Calu3 (cell line): ENCODE results near the gene LRRC57. TPM values are rescaled to one million over a fixed set of nuclear protein-coding genes. Genes with fewer than 3 reads are reported as not detected.

ENCODE experiments used
- BruUV-seq: library from RNA; stranded (reverse); fragments of 400-500 nt; replicated peaks from 2 replicates; lab custom pipeline; 2021; lab: Mats Ljungman, UMichigan
- CTCF ChIA-PET: fragments of 300-600 bp; sonication (Branson Sonifier 250); formaldehyde crosslinking; loops from one replicate; lab custom pipeline; 2022; ENCODE audit warnings: antibody characterized with exemption; lab: Charles Lee
- DNase-seq: peaks from one replicate; pipeline ENCODE4 v3.0.0; 2022
- H3K27ac Mint-ChIP-seq: one replicate; pipeline ENCODE4 v1.8.0; 2022; ENCODE audit warnings: mixed read lengths; ENCODE audit not compliant: unreplicated experiment
- H3K27me3 Mint-ChIP-seq: one replicate; pipeline ENCODE4 v1.8.0; 2022; ENCODE audit warnings: mixed read lengths; ENCODE audit not compliant: unreplicated experiment
- H3K36me3 Mint-ChIP-seq: one replicate; pipeline ENCODE4 v1.8.0; 2022; ENCODE audit warnings: mild to moderate bottlenecking, moderate library complexity, mixed read lengths; ENCODE audit not compliant: insufficient read depth, unreplicated experiment
- H3K4me1 Mint-ChIP-seq: one replicate; pipeline ENCODE4 v1.8.0; 2022; ENCODE audit warnings: mild to moderate bottlenecking, low read depth, mixed read lengths; ENCODE audit not compliant: unreplicated experiment
- H3K4me3 Mint-ChIP-seq: one replicate; pipeline ENCODE4 v1.8.0; 2022; ENCODE audit warnings: mild to moderate bottlenecking, low read depth, moderate library complexity, mixed read lengths; ENCODE audit not compliant: unreplicated experiment
- H3K9me3 Mint-ChIP-seq: one replicate; pipeline ENCODE4 v1.8.0; 2022; ENCODE audit warnings: low read depth, mixed read lengths; ENCODE audit not compliant: unreplicated experiment
- CTCF ChIP-seq: fragments of 200-600 bp; IDR thresholded peaks from one replicate; pipeline ENCODE4 v1.8.0; 2022; ENCODE audit warnings: antibody characterized with exemption; ENCODE audit not compliant: unreplicated experiment
- intact Hi-C: fragments of 100-400 bp; cut with micrococcal nuclease; formaldehyde crosslinking; loops from one replicate; pipeline ENCODE4 v1.10.0; 2022; ENCODE audit not compliant: unreplicated experiment
- total RNA-seq: library from RNA; stranded (reverse); gene quantifications from 2 replicates; pipeline ENCODE4 v1.2.3, GENCODE V29; 2022

Gene LRRC57
- total RNA-seq, 1 experiment from 2014 or later = 13.7 TPM

- CTCF ChIA-PET = no interaction called here
- Mint-ChIP-seq H3K4me3 (no peak overlapping the region), H3K27me3 (no peaks in the 10 kb centered on the region), H3K36me3 (no peaks in the 10 kb centered on the region), H3K27ac (no peak overlapping the region), H3K4me1 (no peaks in the 10 kb centered on the region), H3K9me3 (no peaks in the 10 kb centered on the region)
- no peak for DNase-seq
- intact Hi-C loops = no loop called here
- no peak for TF ChIP-seq CTCF
- no TSS peak for BruUV-seq
Measured at GRCh38 chr15:42592716-42593115, 44.1 kb upstream of the LRRC57 start.

DNA sequence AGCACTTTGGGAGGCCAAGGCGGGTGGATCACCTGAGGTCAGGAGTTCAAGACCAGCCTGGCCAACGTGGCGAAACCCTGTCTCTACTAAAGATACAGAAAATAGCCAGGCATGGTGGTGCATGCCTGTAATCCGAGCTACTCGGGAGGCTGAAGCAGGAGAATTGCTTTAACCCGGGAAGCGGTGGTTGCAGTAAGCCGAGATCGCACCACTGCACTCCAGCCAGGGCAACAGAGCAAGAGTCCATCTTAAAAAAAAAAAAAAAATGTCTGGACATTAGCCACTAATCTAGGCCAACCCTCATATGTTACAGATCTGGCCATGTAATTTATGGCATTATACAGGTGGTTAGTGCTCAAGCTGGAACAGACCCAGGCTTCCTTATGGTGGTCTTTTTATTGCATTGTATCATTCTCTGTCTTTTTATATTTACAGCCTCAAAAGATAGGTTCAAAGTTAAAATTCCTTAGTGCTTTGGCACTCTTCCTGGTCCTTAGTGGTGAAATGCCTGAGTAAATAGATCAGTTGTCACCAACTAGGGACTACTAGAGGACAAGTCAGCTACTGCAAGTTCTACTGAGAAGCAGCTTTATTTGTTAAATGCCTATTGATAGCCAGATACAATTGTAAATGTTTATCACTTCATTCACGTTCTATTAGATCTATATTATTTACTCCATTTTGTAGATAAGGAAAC is 42.8 kb upstream of the LRRC57 start:
- BruUV-seq = no TSS peak
- DNase-seq = no peak
- TF ChIP-seq CTCF = no peak
- H3K4me1 Mint-ChIP-seq = no peaks in the 10 kb centered on the region
- H3K36me3 Mint-ChIP-seq = no peaks in the 10 kb centered on the region
- intact Hi-C loops = no loop called here
- no peak overlapping the region for H3K4me3 Mint-ChIP-seq
- H3K27ac Mint-ChIP-seq = no peak overlapping the region
- no peaks in the 10 kb centered on the region for H3K9me3 Mint-ChIP-seq
- CTCF ChIA-PET = interaction anchor here (0.7 kb wide), 1 partner anchor 169 kb away, joined by 4 read pairs; no protein-coding TSS in a partner anchor
- H3K27me3 Mint-ChIP-seq = no peaks in the 10 kb centered on the region

GRCh38 chr15:42590619-42591237 is 42.1 kb upstream of the LRRC57 start:
- no peak for TF ChIP-seq CTCF
- no peak overlapping the region for H3K4me3 Mint-ChIP-seq
- DNase-seq = no peak
- no peaks in the 10 kb centered on the region for H3K4me1 Mint-ChIP-seq
- CTCF ChIA-PET = interaction anchor here (0.7 kb wide), 1 partner anchor 168 kb away, joined by 4 read pairs; no protein-coding TSS in a partner anchor
- no peak overlapping the region for H3K27ac Mint-ChIP-seq
- H3K27me3 Mint-ChIP-seq = no peaks in the 10 kb centered on the region
- intact Hi-C loops = no loop called here
- H3K9me3 Mint-ChIP-seq = no peaks in the 10 kb centered on the region
- no peaks in the 10 kb centered on the region for H3K36me3 Mint-ChIP-seq
- no TSS peak for BruUV-seq

DNA sequence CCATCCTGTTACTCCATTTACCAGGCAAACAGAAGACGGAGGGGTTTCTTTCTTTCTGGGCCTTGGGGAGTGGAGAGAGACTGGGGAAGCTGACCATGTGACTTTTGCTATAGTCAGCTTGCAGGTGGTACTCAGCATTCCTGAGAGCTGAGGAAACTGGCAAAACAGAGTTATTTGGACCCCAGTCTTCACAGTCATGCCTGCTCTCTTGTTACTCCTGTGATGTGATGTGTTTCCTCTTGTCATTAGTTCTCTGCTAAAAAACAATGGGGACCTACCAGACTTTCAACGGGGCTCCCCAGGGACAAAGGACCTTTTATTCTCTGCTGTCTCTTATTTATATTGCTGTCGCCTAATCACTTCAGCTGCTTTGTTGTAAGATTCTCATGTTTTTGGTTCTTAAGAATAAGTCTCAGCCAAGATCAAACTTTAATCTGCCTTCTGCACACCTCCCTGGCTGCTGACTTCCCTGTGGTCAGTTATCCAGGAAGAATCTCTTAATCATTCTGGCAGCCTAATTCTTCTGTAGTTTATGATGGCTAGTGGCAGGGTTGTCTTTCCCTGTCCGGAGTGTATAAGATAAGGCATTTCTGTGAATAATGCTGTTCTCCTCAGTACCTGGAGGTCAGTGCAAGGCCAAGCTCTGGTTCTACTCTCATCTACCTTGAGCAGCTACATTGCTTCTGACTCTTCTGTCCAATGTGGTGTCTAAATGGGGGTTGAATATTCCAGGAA is 35.6 kb upstream of the LRRC57 start:
- H3K4me1 Mint-ChIP-seq = peaks cover 9% of the 10 kb centered on the region
- CTCF ChIA-PET = interaction anchor here (0.5 kb wide), 1 partner anchor 102 kb away, joined by 3 read pairs; no protein-coding TSS in a partner anchor
- intact Hi-C loops = no loop called here
- H3K27me3 Mint-ChIP-seq = peaks cover 41% of the 10 kb centered on the region
- TF ChIP-seq CTCF = no peak
- no peak overlapping the region for H3K27ac Mint-ChIP-seq
- H3K36me3 Mint-ChIP-seq = no peaks in the 10 kb centered on the region
- BruUV-seq = no TSS peak
- H3K9me3 Mint-ChIP-seq = no peaks in the 10 kb centered on the region
- no peak for DNase-seq
- no peak overlapping the region for H3K4me3 Mint-ChIP-seq
